ENCODE results near the gene IAPP.
"Not testable (repeated sequence)": the region's sequence is repeated elsewhere in the genome, so short reads cannot be mapped to it uniquely, and the experiment has no call there.

The IAPP gene

GRCh38 chr12:21372602-21373001 is at the start of gene IAPP:
TSS of gene IAPP (plus strand) at chr12:21372902. CDS start at chr12:21373352, 450 bp downstream.
- no peak for DNase-seq

DNA sequence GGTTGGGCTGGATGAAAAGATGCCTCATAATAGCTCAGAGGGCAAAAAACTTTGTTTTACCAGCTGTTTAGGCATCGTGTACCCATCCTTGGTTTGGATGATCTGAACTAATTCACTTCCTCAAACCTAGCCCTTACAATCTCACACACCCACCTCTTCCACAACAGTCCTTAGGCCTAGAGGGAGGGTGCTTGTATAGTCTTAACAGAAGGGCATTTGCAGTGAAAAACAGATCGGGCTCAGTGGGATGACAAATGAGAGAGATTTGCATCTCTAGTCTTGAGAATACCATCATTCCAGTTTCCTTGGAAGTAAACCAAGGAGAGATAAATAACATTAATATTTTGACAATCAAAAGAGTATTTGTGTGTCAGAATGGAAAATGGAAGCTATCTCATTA is 49.0 kb upstream of the IAPP start:
- no peak for DNase-seq

DNA sequence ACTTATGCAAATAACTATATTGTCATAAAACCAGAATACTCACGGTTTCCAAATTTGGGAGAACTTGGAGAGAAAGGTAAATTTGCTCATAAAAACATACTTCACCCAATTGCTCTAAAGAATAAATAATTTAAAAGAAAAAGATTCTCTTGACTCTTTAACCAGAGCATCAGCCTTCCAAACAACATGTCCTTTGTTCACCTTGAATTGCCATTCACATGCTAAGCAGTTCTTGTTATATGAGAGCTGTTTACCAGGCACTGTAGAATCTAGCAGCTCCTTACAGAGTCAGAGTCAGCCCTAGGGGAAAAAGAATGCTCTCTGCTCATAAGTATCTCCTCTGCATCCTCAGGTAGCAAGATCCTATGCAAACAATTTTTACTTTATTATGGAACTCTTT is 48.2 kb upstream of the IAPP start:
- DNase-seq, result no peak

GRCh38 chr12:21328578-21328977 is 44.1 kb upstream of the IAPP start:
- DNase-seq, result no peak

DNA sequence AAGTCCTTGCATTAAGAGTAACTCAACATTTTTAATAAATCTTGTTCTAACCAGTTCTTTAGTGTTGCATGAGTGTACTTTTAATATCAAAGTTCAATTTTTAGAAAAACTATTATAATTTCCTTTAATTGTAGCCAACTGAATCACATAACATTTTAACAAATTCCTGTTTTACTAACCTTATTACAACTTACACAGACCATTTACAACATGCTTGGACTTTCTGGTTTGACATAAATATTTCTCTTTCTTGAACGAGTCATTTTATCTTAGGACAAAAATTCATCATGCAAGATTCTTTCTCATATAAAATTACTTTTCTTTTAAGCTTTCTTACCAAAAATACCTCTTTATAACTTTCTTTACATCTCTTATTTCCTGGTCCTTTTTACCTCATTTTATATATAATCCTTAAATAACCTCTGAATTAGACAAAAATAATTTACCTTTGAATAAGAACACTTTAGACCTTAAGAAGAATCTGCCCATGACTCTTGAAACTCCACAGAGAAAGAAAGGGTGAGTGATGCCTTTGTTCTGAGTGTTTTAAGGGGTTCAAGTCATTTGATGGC is 41.9 kb upstream of the IAPP start:
- DNase-seq, result no peak

DNA sequence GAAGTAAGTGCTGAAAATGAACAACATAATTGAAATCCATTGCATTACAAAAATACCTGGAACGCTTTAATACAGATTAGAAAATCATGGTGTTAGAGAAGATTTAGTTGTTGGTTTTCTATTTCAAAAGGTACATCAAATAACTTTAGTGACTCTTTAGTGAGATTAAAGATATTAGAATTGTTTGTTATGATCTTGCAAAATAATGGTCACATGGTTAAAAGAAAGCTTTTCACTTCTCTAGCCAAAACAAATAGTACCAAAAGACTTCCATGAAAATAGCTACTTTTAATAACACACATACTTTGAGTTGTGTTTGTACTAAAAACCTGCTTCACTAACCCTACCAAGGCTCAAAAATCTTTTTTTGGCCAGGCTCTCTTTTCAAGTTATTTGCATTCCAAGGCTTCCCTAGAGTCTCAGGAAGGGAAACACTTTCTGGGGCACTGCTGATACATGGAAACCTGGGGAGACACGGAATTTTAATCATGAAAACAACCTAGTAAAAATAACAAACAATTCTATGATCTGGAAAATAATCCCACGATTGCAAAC is 37.9 kb upstream of the IAPP start, which contains the start of gene SLCO1A2:
SLCO1A2 (minus strand) TSS at position 147 of the 555 bp plus-strand sequence. CDS start 270 bp downstream, outside the sequence.
- no peak for DNase-seq

DNA sequence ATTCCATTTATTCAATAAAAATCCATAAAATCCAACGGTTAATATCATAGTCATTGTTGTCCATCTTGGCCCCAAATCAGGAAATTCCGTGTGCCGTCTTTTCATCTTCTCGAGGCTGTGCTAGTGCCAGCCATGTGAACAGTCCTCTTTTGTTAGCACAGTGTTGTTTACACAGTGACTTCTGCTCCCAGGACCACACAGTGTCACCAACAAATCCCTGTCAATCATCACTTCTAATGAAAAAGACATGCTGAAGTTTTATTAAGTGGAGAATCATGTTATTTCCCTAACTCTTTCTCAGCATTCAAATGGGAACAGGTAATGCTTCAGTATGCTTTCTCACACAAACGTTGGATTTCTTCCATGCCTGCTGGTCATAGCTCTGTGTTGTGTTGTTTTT is 36.0 kb upstream of the IAPP start:
- DNase-seq, result no peak

GRCh38 chr12:21337453-21337852 is 35.2 kb upstream of the IAPP start:
- DNase-seq, result no peak

DNA sequence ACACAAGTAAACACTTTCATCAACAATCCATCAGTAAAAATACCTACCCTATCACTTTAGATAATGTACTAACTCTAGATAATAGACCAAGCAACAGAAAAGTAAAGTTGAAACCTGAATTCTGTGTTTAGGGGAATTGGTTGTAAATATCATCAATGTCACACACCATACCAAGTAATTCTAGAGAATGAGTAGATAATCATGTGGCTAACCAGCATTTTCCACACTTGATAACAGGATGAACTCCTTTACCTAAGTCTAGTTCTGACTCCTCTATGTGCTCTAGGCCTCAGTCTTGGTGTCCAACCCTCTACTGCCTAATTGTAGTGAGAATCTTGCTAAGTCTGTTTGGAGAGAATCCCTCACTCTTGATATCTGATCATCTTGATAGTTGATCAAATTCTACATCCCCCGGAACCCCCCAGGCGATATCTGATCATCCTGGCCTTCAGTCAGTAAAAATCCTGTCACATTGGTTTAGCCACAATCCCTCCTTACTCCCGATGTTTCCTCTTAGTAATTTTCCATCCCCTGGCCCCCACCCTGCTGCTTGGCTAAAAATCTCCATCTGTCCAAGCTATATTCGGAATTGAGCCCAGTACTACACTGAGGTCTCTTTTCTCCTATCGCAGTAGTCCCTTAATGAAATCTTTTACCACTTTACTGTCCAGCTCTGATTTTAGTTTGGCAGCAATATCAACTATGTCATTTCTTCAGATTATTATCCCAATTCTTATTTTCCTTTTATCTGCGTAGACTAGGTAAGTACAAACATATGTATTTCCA is 34.5 kb upstream of the IAPP start:
- no peak for DNase-seq

DNA sequence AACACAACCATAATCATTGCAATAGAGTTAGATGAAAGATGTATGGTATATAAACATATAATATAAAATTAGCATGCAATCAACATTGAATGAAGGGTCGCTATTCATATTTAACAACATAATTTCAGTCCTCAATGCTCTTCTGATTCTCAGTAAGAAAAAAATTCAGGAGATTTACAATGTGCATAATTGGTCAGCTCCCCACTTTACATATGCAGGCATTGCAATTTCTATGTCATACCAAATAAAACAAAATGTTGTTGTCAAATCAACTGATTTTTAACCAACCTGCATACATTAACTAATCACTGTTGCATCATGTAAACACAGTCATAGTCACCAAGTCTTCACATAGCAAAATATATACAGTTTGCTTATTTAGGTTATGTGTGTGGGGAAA is 32.8 kb upstream of the IAPP start:
- no peak for DNase-seq

DNA sequence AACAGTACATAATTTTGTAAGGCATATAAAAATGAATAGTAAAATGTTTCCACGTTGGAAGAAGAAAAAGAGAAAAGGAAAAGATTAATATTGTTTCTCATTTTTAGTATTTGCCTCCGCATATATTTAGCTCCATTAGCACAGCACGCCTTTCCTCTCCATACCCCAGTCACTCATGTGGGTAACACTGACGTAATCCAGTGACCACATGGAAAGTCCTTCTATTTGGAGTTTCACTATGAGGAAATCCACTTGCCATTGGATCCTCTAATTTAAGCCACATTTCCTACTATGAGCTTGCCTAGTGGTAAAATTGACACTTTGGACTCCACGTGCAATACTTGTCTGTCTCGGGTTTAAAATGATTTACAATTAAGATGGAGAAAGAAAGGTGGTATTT is 32.3 kb upstream of the IAPP start:
- DNase-seq, result no peak

DNA sequence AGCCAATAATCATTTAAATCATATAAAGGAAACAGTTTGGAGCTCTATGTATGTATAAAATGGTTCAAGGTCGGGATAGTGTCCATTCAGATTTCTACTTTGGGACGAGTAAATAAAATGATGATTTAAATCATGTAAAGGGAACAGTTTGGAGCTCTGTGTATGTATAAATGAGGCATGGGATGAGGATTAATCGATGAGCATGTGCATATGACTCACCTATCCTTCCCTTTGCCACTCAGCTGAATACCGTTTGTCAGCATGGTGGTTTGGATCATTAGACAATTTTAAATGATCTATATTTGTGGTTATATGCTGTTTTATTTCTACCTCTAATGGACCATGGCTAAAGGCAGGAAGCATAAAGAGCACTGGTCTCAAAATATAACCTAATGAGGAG is 30.9 kb upstream of the IAPP start:
- no peak for DNase-seq

GRCh38 chr12:21343636-21344035 is 29.1 kb upstream of the IAPP start:
- no peak for DNase-seq

DNA sequence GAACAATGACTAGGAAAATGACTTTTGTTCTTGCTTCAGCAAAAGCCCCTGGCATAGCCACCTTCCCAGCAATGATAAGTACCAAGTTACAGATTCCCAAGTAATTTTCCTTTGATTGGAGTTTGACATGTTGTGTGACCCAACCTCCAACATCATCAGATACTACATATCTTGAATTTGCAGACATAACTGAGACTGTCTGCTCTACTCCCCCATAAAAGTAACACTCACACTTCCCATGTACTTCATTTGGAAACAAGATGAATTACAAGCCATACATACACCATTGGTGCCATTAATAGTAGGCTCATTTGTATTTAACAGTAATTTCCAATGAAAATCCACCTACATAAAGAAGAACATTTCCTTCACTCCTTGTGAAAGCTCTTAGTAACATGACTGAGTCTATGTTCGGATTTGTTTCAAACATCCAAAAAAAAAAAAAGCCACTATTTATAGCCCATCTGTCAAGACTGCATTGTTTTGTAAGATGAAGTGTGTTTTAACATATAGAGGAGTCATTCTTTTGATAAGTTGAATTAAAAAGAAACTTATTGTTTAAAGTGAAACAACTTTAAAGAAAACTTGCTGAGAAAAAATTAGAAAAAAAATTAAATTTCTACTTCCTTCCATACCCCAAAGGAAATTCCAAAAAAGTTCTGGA is 26.0 kb upstream of the IAPP start:
- no peak for DNase-seq

- DNase-seq, result no peak
Observed at GRCh38 chr12:21350975-21351374, 21.7 kb upstream of the IAPP start.

DNA sequence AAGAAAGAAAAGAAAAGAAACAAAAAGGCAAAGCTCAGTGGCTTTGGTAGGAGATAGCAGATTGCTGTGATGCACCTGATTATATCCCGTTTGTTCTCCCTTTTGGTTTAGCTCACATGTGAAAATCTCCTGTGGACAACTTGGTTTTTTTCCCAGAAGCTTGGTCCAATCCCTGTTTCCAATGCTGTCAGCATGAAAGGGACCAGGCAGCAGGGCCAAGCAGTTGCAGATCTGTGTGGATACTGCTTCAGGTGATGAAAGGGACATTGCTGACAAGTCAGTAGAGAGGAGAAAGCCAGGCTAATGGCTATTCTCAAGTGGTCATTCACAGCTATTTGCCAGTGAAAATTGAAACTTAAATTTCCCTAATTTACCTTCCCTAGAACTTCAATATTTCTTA is 19.2 kb upstream of the IAPP start:
- no peak for DNase-seq

GRCh38 chr12:21353948-21354347 is 18.8 kb upstream of the IAPP start:
- no peak for DNase-seq

DNA sequence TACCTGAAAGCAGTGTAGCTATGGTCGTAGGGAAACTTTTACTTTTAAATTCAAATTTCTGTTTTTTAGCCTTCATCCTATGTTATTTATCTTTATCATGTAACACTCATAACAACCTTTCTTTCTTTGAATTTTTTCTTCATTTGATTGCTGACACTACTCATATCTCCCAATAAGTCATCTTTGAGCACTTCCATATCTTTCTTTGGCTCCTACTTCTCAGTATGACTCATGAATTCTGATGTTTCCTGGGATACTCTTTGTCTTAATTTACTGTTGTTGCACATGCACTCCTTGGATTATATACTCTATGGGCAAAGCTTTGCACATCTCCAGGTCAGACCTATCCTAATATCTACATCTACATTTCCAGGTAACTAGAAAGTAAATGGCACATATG is 18.1 kb upstream of the IAPP start:
- no peak for DNase-seq

DNA sequence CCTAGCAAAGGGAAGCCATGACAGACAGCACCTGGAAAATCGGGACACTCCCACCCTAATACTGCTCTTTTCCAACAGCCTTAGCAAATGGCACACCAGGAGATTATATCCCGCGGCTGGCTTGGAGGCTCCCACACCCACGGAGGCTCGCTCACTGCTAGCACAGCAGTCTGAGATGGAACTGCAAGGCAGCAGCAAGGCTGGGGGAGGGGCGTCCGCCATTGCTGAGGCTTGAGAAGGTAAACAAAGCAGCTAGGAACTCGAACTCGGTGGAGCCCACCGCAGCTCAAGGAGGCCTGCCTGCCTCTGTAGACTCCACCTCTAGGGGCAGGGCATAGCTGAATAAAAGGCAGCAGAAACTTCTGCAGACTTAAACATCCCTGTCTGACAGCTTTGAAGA is 12.1 kb upstream of the IAPP start:
- not testable (repeated sequence) for DNase-seq

DNA sequence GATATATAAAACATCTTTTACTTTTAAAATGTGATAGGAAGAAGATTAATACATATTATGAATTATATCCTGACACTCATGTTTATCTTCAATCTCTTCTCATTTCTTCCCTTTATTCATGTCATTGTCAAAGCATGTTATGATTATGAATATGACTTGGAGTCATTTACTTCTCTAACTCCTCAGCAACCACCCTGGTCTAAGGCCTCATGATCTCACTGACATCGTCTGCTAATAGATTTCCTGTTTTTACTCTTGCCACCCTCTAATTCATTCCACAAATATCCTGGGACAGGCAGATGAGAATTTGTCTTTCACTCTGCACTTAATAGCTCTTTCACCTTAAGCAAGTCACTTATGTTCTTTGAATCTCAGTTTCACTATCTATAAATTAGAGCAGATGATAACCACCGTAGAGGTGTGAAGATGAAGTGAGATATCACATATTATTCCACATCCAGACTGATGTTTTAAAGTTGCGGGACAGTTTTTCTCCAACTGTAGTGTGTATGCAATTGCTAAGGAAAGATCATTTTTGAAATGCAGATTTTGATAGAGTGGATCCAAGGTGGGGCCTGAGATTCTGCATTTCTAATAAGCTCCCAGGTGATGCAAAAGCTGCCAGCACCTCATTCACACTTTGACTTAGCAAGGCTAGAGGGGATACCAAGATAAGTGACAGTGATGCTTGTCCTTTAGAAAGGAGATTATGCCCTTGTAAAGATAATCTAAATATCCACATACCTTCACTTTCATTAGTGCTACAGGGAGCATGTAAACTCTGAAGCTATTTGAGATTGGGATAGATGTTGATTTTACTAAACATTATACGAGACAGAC is 3.3 kb upstream of the IAPP start:
- no peak for DNase-seq

- no peak for DNase-seq
Observed at GRCh38 chr12:21370845-21371449, 1.8 kb upstream of the IAPP start.

DNA sequence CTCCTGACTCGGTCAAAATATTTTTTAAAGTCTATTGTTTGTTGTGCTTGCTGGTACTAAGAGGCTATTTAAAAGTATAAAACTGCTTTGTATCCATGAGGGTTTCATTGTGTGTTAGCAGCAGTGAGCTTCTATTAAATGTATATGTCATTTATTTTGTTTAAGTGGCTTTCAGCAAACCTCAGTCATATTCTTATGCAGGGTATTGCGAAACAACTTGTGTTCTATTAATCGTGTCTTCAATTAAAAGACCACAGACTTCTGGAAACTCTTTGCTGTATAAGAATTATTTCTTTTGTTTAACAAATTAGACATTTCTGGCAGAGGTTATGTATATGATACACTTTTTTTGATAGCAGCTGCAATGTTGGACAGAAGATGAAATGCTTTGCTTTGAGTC is 6.5 kb downstream of the IAPP start:
- DNase-seq, result no peak

All from NCI-H446 (cell line).